Erythroblast (primary cell): ENCODE results near the gene TBX15.

Experiments
- DNase-seq, 2 experiments: peaks; one replicate each; lab custom pipeline; 2025; lab: John Stamatoyannopoulos, UW
- GATA1 ChIP-seq: IDR thresholded peaks from 2 replicates; pipeline ENCODE4 v1.6.1; 2011; ENCODE audit warnings: low read depth, mild to moderate bottlenecking, control low read depth, low read length, moderate library complexity
- POLR2A ChIP-seq: IDR thresholded peaks from 2 replicates; pipeline ENCODE4 v1.6.1; 2011; ENCODE audit warnings: mild to moderate bottlenecking, low read length

TBX15 gene

DNA sequence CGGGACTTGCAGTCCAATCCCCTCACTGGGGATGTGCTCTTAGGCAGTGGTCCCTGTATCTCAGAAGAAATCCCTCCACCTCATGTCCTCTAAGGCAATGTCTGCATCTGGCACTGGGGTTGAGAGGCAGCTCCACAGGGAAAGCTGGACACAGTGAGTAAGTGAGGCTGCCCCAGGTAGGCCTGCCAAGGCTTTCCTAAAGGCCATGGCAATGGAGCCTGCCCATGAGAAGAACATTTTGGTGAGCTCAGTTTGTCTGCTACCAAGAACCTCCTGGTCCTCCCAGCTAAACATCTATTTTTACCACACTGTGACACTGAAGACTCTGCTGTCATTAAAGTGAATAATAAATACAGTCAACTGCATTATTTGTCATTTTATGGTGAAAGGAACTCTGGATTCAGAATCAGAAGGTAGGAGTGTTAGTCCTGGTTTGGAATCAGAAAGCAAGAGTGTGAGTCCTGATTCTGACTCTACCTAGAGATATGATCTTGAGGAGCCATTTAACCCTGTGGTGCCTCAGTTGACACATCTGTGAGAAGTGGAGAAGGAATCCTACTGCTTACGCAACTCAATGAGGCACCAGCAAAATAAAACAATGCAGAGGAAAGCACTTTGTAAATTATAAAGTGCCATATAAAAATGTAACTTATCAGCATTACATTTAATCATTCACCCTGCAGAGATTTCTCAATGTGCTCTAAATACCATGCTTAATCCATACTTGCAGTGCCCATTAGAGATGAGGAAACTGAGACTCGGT lies 41.0 kb downstream of the TBX15 start:
- no peak for DNase-seq
- TF ChIP-seq POLR2A: no peak
- TF ChIP-seq GATA1: no peak

DNA sequence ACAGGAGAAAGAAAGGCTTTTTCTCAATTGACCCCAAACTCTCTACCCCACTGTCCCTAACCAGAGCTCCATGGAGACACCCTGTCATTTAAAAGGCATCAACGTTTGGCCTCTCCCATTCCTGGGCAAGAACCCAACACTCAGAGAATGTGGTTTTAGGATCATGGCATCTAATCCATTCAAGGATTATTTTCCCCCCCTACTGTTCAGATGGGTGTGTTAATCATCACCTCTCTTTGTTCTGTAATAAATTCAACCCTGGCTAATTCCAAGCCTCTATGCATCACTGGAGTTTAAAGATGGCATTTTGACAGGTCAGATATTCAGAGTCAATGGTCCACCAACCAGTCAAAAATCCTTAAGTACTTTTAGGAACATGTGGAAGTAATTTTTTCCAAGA lies 42.7 kb downstream of the TBX15 start:
- DNase-seq: no peak
- TF ChIP-seq GATA1 (no peak), POLR2A (no peak)

DNA sequence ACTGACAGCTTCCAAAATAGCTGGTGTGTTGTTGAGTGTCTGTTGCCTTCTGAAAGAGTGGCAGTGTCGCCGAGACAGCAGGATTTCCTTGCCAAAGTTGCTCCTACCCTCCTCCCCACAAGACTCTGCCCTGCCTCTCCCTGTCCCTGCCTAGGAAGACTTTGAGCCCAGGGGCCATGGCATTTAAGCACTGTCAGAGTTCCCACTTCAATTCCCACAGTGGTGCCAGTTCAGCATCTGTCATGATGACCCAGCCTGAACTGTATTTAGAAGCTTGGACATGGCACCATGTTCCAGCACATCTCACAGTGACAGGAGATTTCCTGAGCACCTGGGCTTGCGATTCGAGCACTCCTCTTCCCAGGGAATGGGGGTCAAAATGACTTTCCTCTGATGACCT lies 43.6 kb downstream of the TBX15 start:
- TF ChIP-seq POLR2A: no peak
- no peak for TF ChIP-seq GATA1
- no peak for DNase-seq

DNA sequence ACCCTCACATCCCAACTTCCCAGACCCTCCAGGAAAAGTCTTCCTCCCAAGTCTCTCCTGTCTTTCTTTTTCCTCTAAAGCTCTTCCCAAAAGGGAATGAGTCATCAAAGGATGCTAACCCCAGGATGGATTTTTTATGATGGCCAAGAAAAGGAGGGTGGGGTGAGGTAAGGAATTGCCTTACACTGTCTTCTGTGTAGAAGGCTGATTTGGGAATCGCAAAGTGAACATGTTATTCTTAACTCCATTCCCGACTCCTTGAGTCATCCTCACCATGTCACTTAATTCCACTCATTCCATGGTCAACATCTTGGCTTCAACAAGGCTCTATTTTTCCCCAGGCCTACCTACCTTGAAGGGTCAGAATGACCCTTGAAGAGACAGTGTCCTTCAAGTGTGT lies 44.0 kb downstream of the TBX15 start:
- DNase-seq: no peak
- no peak for TF ChIP-seq POLR2A
- TF ChIP-seq GATA1: no peak

DNA sequence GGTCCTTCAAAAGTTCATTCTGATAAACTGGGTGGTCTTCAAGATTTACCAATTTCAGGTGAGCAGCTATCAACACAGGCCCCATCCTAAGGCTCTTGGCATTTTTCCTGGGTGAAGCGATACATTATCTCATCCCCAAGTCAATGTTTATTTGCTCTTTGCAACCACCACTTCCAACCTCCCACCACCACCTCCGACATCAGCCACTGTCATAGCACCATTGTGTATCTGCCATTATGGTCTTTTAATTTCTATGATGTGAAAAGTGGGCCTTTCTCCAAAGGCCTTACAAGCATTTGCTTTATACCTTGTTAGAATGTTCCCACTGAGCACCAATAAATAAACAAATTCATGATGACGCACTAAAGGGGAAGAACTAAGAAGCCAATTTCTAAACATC lies 47.2 kb downstream of the TBX15 start:
- no peak for TF ChIP-seq GATA1
- TF ChIP-seq POLR2A: no peak
- no peak for DNase-seq

DNA sequence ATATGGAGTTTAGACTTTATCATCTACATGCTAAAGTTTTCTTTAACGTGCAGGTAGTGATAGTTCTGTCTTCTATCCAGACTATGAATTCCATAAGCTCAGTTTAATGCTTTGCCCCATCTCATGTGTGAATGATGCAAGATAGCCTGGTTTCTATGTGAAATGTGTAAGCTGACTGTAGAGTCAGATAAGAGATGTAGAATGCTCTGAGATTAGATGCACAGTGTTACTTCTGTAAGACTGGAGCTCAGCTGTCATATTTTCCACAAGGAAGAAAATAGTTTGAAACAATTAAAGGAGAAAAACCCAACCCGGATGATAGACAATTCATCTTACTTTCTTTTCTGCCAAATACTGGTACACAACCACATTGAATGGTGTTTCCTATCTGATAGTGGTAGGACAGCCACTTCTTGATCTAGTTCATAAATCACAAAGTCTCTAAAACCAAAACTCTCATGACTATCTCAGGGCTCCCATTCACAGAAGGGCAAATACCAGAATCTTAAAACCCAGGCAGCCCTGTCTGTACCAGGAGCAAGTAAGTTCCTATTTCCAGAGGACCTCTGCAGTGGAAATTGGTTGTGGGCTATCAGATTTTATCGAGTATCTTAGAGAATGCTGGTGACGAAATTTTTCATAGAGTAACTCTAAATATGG lies 50.6 kb downstream of the TBX15 start:
- DNase-seq: no peak
- no peak for TF ChIP-seq POLR2A
- TF ChIP-seq GATA1: no peak

DNA sequence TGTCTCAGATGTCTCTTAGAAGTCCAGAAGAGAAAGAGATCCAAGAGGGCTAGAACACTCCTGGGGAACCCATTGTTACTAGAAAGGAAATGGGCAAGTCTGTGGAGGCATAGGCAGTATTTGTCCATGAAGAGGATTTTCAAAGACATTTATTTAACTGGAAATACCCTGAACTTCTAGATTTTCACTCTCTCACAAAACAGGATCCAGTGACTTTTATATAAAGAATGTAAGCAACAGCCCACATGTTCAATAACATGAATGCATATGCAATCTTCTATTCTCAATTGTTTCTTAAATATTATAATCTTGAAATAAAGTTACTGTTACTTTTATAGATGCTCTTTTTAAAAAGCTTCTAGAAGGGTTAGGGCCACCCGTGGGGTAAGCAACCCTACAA lies 53.4 kb downstream of the TBX15 start:
- no peak for TF ChIP-seq GATA1
- TF ChIP-seq POLR2A: no peak
- DNase-seq: no peak

DNA sequence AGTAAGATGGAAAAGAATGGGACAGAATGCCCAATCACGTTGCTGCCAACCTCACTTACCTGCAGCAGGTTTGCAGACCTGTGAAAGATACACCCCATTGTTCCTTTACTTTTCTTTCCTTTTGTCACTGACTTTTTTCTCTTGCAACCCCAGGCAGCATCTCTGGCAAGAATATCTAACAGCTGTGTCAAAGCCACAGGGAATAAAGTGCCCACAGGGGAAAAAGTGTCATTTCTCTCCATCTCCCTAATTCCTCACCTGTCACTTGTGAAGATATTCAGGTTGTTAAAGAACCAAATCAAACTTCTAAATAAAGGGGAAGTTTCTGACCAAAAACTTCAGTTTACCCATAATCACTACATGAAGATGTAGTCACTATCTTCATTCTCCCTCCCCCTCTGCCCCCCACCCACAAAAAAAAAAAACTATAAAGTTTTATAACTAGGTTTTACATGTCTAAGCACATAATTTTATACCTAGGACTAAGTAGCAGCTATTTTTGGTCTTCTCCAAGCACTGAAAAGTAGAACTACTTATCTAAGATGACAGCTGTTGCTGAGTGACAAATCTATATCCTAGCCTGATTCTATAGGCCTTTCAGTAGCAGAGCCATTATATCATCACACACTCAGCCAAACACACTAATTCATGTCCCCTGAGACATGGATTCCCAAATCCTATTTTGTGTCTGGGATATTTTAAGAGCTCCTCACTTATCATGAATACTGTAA lies 54.9 kb downstream of the TBX15 start:
- no peak for TF ChIP-seq GATA1
- no peak for TF ChIP-seq POLR2A

DNA sequence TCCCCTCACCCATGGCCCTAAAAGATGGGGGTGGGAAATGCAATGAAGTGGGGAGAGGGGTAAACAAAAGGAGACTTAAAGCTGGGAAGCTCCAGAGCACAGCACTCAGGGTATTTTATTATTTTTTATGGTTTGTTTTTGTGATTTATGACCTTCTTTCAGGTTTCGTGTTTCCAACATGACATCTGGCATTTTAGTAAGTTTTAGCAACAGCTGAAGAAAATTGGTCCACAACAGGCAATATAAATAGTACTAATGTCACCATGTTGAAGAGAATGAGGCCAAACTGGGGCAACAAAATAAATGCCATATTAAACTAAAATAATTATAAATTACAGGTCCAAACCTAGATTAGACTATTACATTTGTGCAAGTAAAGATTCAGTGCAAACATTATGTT lies 56.3 kb downstream of the TBX15 start:
- no peak for TF ChIP-seq POLR2A
- no peak for TF ChIP-seq GATA1
- no peak for DNase-seq

More for the DNA sequence above, 54.9 kb downstream of the TBX15 start:
- DNase-seq: no peak

DNA sequence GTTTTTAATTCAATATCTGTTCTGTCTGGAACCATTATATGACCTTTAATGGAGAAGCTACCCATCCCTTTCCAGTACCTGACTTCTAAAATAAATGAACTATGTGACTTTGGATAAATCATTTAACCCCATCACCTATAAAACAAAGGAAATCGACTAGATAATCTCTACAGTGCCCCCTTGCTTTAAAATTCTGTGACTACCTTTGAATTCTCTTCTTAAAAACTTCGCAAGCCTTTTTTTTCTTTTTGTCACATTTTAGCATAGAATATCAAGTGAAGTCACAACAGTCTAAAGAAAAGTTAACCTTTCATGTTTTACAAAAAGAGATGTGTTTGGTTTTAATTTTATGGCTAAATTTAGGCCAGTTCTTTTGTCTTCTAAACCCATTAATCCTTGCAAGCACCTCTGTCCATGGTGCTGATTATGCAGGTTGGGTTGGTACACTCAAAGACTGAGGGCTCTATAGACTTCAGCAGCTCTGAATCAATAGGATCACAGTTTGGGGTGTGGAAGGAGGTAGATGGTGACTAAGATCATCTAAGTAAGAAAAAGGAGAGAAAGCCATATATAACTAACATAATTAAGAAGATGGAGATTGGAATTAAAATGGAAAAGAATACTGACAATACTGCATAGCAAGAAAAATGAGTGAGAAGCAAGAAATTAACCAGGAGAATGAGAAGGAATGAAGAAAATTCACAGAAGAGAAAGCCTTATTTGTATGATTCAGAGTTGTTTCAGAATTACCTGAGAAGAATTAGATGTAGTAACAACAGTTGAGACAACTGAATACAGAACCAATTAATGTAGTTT lies 59.2 kb downstream of the TBX15 start:
- TF ChIP-seq GATA1: no peak
- peak; percentile 19 to 28 for DNase-seq

DNA sequence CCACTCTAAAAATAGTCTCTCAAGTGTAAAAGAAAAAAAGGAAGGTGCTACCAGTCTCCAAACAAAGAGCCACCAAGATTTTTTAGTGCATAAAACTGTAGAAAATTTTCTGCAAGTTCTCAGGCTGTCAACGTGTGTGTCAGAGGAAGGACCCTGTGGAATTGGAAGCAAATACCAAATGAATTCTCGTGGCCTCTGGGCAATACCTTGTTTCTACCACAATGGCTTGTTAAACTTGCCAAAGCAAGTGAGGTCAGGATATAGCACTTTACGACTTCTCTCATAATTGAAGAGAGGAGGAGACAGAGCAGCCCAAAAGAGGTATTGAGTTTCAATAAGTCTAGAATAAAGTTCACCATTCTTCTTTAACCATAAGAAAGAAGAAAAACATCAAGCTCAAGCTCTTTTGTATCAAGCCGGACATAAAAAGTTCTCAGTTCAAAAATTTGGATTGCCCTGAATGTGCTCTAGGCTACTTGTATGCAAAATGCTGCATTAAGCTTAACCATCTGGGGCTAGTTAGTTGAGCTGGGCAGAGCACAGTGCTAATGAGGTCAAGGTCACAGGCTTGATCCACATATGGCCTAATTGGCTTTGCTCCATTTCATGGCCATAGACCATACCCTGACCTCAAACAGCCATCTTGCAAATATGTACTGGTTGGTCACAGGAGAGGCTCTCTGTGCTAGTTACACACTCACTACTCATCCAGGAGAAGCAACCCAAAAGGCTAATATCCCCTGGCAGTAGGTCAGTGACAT lies 60.5 kb downstream of the TBX15 start:
- TF ChIP-seq POLR2A (no peak), GATA1 (no peak)
- DNase-seq: no peak

DNA sequence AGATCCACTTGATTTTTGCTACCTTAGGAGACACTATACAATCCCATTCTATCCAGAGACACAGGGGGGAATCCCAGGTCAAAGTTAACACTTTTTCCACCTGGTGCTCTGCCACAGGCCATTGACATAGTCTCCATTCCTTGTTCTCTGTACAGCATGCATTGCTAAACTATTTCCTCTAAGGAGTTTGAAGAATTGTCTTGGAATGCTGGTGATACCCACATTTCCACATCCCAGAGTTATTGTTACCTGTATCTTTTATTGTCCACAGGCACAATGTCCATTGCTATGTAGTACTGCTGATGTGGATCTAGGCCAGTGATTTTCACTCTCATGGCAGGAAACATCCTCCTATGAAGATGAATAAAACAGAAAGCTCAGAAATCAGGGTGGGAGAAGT lies 61.9 kb downstream of the TBX15 start:
- no peak for DNase-seq
- no peak for TF ChIP-seq POLR2A
- TF ChIP-seq GATA1: no peak

DNA sequence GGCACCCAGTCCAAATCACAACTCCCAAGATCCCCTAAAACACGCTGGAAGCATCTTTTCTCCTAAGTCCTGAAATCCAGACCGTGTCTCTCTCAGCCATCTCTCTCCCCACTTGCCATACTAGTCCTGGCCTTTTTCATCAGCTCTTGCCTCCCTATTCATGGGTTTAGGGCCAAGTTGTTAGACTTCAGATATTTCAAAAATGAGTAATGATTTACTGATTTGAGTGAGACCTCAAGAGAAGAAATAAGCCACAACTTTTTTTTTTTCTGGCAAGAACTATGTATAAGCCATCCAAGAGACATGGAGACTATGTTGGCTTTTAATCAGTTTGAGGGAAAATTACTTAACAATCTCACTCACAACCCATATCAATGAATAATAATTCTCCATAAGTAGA lies 62.5 kb downstream of the TBX15 start:
- DNase-seq: no peak
- TF ChIP-seq GATA1: no peak
- TF ChIP-seq POLR2A: no peak
